Upper lobe of right lung (tissue), 1 donor: ENCODE measurements around the gene VCAM1. TPM values are rescaled to one million over a fixed set of nuclear protein-coding genes. Genes with fewer than 3 reads are reported as not detected.

ENCODE experiments used
- ATAC-seq: fragments of 200-7000 bp; cut with Tn5 transposase; one replicate; pipeline ENCODE4 v1.9.1; 2020; ENCODE audit warnings: mild to moderate bottlenecking, moderate library complexity
- DNase-seq: peaks from one replicate; pipeline ENCODE4 v3.0.0-alpha.2; 2020
- H3K27ac ChIP-seq: fragments of 200-600 bp; one replicate; pipeline ENCODE4 v1.8.0; 2022
- H3K27me3 ChIP-seq: fragments of 200-600 bp; one replicate; pipeline ENCODE4 v1.8.0; 2022; ENCODE audit warnings: mild to moderate bottlenecking
- H3K36me3 ChIP-seq: fragments of 200-600 bp; one replicate; pipeline ENCODE4 v1.8.0; 2022
- H3K4me1 ChIP-seq: fragments of 200-600 bp; one replicate; pipeline ENCODE4 v1.8.0; 2022
- H3K4me3 ChIP-seq: fragments of 200-600 bp; one replicate; pipeline ENCODE4 v1.8.0; 2022; ENCODE audit warnings: mild to moderate bottlenecking
- H3K9me3 ChIP-seq: fragments of 200-600 bp; one replicate; pipeline ENCODE4 v1.8.0; 2022
- intact Hi-C: fragments of 100-400 bp; cut with DNase I; formaldehyde crosslinking; loops from one replicate; pipeline ENCODE4 v1.11.0; 2022
- total RNA-seq: library from RNA; stranded (reverse); fragmentation: NEBNext Ultra II Directional; extraction: Animal tissue kit (Norgen Biotek cat#: 25700); gene quantifications from one replicate; pipeline ENCODE4 v1.2.1, GENCODE V29; 2021
- TF ChIP-seq, protein P1 (sequence below): fragments of 200-600 bp; IDR thresholded peaks from one replicate; pipeline ENCODE4 v1.8.0; 2022; ENCODE audit warnings: antibody characterized with exemption
- donor health status: DM: no; HTN: yes; CAD: no; lungs with severe emphysema.

Gene VCAM1
- total RNA-seq, 1 donor from 2014 or later: 8.1 TPM

GRCh38 chr1:100752791-100753190 lies 33.2 kb downstream of the VCAM1 start:
- DNase-seq (no peak), ATAC-seq (no peak)
- Histone ChIP-seq H3K27ac (no peak overlapping the region), H3K27me3 (no peaks in the 10 kb centered on the region), H3K4me1 (no peaks in the 10 kb centered on the region), H3K36me3 (no peaks in the 10 kb centered on the region), H3K4me3 (no peak overlapping the region), H3K9me3 (no peaks in the 10 kb centered on the region)
- TF ChIP-seq, protein P1, sequence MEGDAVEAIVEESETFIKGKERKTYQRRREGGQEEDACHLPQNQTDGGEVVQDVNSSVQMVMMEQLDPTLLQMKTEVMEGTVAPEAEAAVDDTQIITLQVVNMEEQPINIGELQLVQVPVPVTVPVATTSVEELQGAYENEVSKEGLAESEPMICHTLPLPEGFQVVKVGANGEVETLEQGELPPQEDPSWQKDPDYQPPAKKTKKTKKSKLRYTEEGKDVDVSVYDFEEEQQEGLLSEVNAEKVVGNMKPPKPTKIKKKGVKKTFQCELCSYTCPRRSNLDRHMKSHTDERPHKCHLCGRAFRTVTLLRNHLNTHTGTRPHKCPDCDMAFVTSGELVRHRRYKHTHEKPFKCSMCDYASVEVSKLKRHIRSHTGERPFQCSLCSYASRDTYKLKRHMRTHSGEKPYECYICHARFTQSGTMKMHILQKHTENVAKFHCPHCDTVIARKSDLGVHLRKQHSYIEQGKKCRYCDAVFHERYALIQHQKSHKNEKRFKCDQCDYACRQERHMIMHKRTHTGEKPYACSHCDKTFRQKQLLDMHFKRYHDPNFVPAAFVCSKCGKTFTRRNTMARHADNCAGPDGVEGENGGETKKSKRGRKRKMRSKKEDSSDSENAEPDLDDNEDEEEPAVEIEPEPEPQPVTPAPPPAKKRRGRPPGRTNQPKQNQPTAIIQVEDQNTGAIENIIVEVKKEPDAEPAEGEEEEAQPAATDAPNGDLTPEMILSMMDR: no peak
- intact Hi-C loops: no loop called here

- DNase-seq (no peak), ATAC-seq (no peak)
- H3K9me3 ChIP-seq: no peaks in the 10 kb centered on the region
- intact Hi-C loops: no loop called here
- TF ChIP-seq, protein P1: no peak
- H3K4me3 ChIP-seq: no peak overlapping the region
- H3K4me1 ChIP-seq: no peaks in the 10 kb centered on the region
- no peaks in the 10 kb centered on the region for H3K36me3 ChIP-seq
- H3K27me3 ChIP-seq: no peaks in the 10 kb centered on the region
- no peak overlapping the region for H3K27ac ChIP-seq
Observed at GRCh38 chr1:100757946-100758345, 38.4 kb downstream of the VCAM1 start.

GRCh38 chr1:100759188-100759587 lies 39.6 kb downstream of the VCAM1 start:
- Histone ChIP-seq H3K27me3 (no peaks in the 10 kb centered on the region), H3K36me3 (no peaks in the 10 kb centered on the region), H3K9me3 (no peaks in the 10 kb centered on the region), H3K4me1 (no peaks in the 10 kb centered on the region), H3K4me3 (no peak overlapping the region), H3K27ac (no peak overlapping the region)
- TF ChIP-seq, protein P1: no peak
- intact Hi-C loops: no loop called here
- ATAC-seq (no peak), DNase-seq (no peak)

DNA sequence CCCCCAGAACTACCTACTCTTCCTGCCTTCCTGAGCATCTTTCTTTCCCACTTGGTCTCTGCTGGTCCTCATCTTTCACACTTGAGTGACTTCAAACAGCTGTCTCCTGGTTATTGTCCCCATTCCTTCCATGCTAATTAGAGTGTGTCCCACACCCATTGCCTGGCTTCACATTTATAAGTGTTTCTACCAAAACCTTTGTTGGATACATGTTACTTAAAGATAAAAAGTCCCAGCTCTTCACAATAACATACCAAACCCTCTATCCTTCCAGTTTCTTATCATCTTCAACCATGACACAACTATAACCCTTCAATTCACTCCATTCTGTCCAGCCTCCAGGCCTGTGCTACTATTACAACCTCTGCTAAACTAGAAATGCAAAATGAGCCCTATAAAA lies 41.0 kb downstream of the VCAM1 start:
- no peak overlapping the region for H3K27ac ChIP-seq
- intact Hi-C loops: no loop called here
- no peaks in the 10 kb centered on the region for H3K9me3 ChIP-seq
- no peak for DNase-seq
- no peak overlapping the region for H3K4me3 ChIP-seq
- H3K4me1 ChIP-seq: no peaks in the 10 kb centered on the region
- H3K36me3 ChIP-seq: no peaks in the 10 kb centered on the region
- ATAC-seq: no peak
- TF ChIP-seq, protein P1: no peak
- no peaks in the 10 kb centered on the region for H3K27me3 ChIP-seq

GRCh38 chr1:100762461-100762860 lies 42.9 kb downstream of the VCAM1 start:
- Histone ChIP-seq H3K27me3 (no peaks in the 10 kb centered on the region), H3K4me1 (no peaks in the 10 kb centered on the region), H3K9me3 (no peaks in the 10 kb centered on the region), H3K27ac (no peak overlapping the region), H3K4me3 (no peak overlapping the region), H3K36me3 (no peaks in the 10 kb centered on the region)
- ATAC-seq: no peak
- TF ChIP-seq, protein P1: no peak
- no peak for DNase-seq
- intact Hi-C loops: no loop called here
